Activated CD4-positive, alpha-beta T cell treated with anti-CD3 and anti-CD28 coated beads for 36 hours (primary cell): ENCODE measurements around the gene FHIT. TPM values are rescaled to one million over a fixed set of nuclear protein-coding genes. Genes with fewer than 3 reads are reported as not detected.

Experiments
- ATAC-seq: fragments of 200-7000 bp; cut with Tn5 transposase; one replicate; pipeline ENCODE4 v1.10.0; 2021; ENCODE audit warnings: mild to moderate bottlenecking, moderate library complexity
- CTCF ChIA-PET: fragments of 350-600 bp; sonication (Branson Sonifier 250); formaldehyde crosslinking; loops from one replicate; lab custom pipeline; 2021; ENCODE audit warnings: antibody characterized with exemption; lab: Charles Lee
- POLR2A ChIA-PET: fragments of 350-600 bp; sonication (Branson Sonifier 250); formaldehyde crosslinking; loops from one replicate; lab custom pipeline; 2021; ENCODE audit warnings: antibody characterized with exemption, inconsistent platforms; lab: Charles Lee
- DNase-seq: peaks from one replicate; pipeline ENCODE4 v3.0.0-alpha.2; 2020
- H3K27ac Mint-ChIP-seq: one replicate; pipeline ENCODE4 v1.8.0; 2021; ENCODE audit warnings: mixed read lengths
- H3K27me3 Mint-ChIP-seq: one replicate; pipeline ENCODE4 v1.8.0; 2021; ENCODE audit warnings: mixed read lengths
- H3K36me3 Mint-ChIP-seq: one replicate; pipeline ENCODE4 v1.8.0; 2021; ENCODE audit warnings: low read depth, mixed read lengths
- H3K4me1 Mint-ChIP-seq: one replicate; pipeline ENCODE4 v1.8.0; 2021; ENCODE audit warnings: mixed read lengths
- H3K4me3 Mint-ChIP-seq: one replicate; pipeline ENCODE4 v1.8.0; 2021; ENCODE audit warnings: mild to moderate bottlenecking, moderate library complexity, mixed read lengths
- H3K9me3 Mint-ChIP-seq: one replicate; pipeline ENCODE4 v1.8.0; 2021; ENCODE audit warnings: low read depth, mixed read lengths
- intact Hi-C, 2 experiments: fragments of 100-400 bp; cut with DNase I in 1 of 2; cut with micrococcal nuclease in 1 of 2; formaldehyde crosslinking; loops; one replicate each; pipeline versions ENCODE4 v1.14.2 to v1.15.1; 2022 to 2024; cut with DNase I, micrococcal nuclease
- total RNA-seq, 2 experiments: library from RNA; stranded (reverse); gene quantifications; one replicate each; pipeline ENCODE4 v1.2.3, GENCODE V29; 2021

Gene FHIT
- total RNA-seq, 2 experiments from 2014 or later, result 10.2 to 13.1 TPM

- intact Hi-C loops, result no loop called here
- POLR2A ChIA-PET, result no interaction called here
- Mint-ChIP-seq H3K27ac (no peak overlapping the region), H3K9me3 (no peaks in the 10 kb centered on the region), H3K4me3 (no peak overlapping the region), H3K36me3 (no peaks in the 10 kb centered on the region), H3K27me3 (no peaks in the 10 kb centered on the region), H3K4me1 (peaks cover 2% of the 10 kb centered on the region)
- DNase-seq, result no peak
- no peak for ATAC-seq
- CTCF ChIA-PET, result interaction anchor here (0.6 to 1.4 kb wide), 4 partner anchors 9 to 364 kb away, joined by 3 to 4 read pairs (median 3); no protein-coding TSS in a partner anchor
These were observed 1093.2 kb downstream of the FHIT start for GRCh38 chr3:60158035-60158434.

- no peaks in the 10 kb centered on the region for H3K36me3 Mint-ChIP-seq
- no peak overlapping the region for H3K27ac Mint-ChIP-seq
- no peaks in the 10 kb centered on the region for H3K4me1 Mint-ChIP-seq
- CTCF ChIA-PET, result interaction anchor here (0.7 kb wide), 1 partner anchor 17 kb away, joined by 3 read pairs; no protein-coding TSS in a partner anchor
- POLR2A ChIA-PET, result no interaction called here
- DNase-seq (no peak), ATAC-seq (no peak)
- no peaks in the 10 kb centered on the region for H3K27me3 Mint-ChIP-seq
- intact Hi-C loops, result no loop called here
- H3K4me3 Mint-ChIP-seq, result no peak overlapping the region
- H3K9me3 Mint-ChIP-seq, result no peaks in the 10 kb centered on the region
These were observed 1097.2 kb downstream of the FHIT start for GRCh38 chr3:60154011-60154410.

- Mint-ChIP-seq H3K9me3 (no peaks in the 10 kb centered on the region), H3K27ac (no peak overlapping the region), H3K27me3 (no peaks in the 10 kb centered on the region), H3K4me3 (no peak overlapping the region), H3K4me1 (no peaks in the 10 kb centered on the region), H3K36me3 (no peaks in the 10 kb centered on the region)
- no peak for ATAC-seq
- no peak for DNase-seq
- intact Hi-C loops, result no loop called here
- ChIA-PET POLR2A (no interaction called here), CTCF (interaction anchor here (0.6 kb wide), 2 partner anchors 1568 to 1806 kb away, joined by 3 read pairs; no protein-coding TSS in a partner anchor)
These were observed 1097.8 kb downstream of the FHIT start for GRCh38 chr3:60153221-60153999.

- Mint-ChIP-seq H3K36me3 (no peaks in the 10 kb centered on the region), H3K4me1 (peaks cover 7% of the 10 kb centered on the region), H3K27me3 (no peaks in the 10 kb centered on the region), H3K27ac (no peak overlapping the region), H3K9me3 (no peaks in the 10 kb centered on the region), H3K4me3 (no peak overlapping the region)
- ATAC-seq, result no peak
- CTCF ChIA-PET, result interaction anchor here (1.4 kb wide), 1 partner anchor 8 kb away, joined by 3 read pairs; no protein-coding TSS in a partner anchor
- intact Hi-C loops, result no loop called here
- POLR2A ChIA-PET, result no interaction called here
- DNase-seq, result no peak
These were observed 1101.8 kb downstream of the FHIT start for GRCh38 chr3:60149501-60149900.

GRCh38 chr3:60147249-60147950 is 1103.9 kb downstream of the FHIT start:
- Mint-ChIP-seq H3K27ac (no peak overlapping the region), H3K27me3 (no peaks in the 10 kb centered on the region), H3K4me1 (peaks cover 7% of the 10 kb centered on the region), H3K9me3 (no peaks in the 10 kb centered on the region), H3K36me3 (no peaks in the 10 kb centered on the region), H3K4me3 (no peak overlapping the region)
- peak; percentile 57 for ATAC-seq
- ChIA-PET POLR2A (interaction anchor here (0.6 kb wide), 1 partner anchor 854 kb away, joined by 6 read pairs; no protein-coding TSS in a partner anchor), CTCF (no interaction called here)
- DNase-seq, result peak; percentile 37
- intact Hi-C loops, result no loop called here

GRCh38 chr3:60146121-60146520 is 1105.1 kb downstream of the FHIT start:
- Mint-ChIP-seq H3K27ac (no peak overlapping the region), H3K9me3 (no peaks in the 10 kb centered on the region), H3K4me3 (no peak overlapping the region), H3K27me3 (no peaks in the 10 kb centered on the region), H3K36me3 (no peaks in the 10 kb centered on the region), H3K4me1 (peaks cover 7% of the 10 kb centered on the region)
- POLR2A ChIA-PET, result interaction anchor here (0.6 kb wide), 1 partner anchor 122 kb away, joined by 3 read pairs; no protein-coding TSS in a partner anchor
- DNase-seq (no peak), ATAC-seq (no peak)
- CTCF ChIA-PET, result interaction anchor here (0.6 kb wide), 1 partner anchor 1675 kb away, joined by 4 read pairs; no protein-coding TSS in a partner anchor
- intact Hi-C loops, result no loop called here

GRCh38 chr3:60144071-60144470 is 1107.2 kb downstream of the FHIT start:
- DNase-seq (no peak), ATAC-seq (no peak)
- ChIA-PET CTCF (no interaction called here), POLR2A (interaction anchor here (0.7 kb wide), 1 partner anchor 48 kb away, joined by 4 read pairs; no protein-coding TSS in a partner anchor)
- H3K9me3 Mint-ChIP-seq, result peaks cover 2% of the 10 kb centered on the region
- no peaks in the 10 kb centered on the region for H3K36me3 Mint-ChIP-seq
- intact Hi-C loops, result no loop called here
- H3K4me3 Mint-ChIP-seq, result no peak overlapping the region
- no peak overlapping the region for H3K27ac Mint-ChIP-seq
- peaks cover 7% of the 10 kb centered on the region for H3K4me1 Mint-ChIP-seq
- no peaks in the 10 kb centered on the region for H3K27me3 Mint-ChIP-seq

GRCh38 chr3:60142009-60142408 is 1109.2 kb downstream of the FHIT start:
- ChIA-PET CTCF (no interaction called here), POLR2A (no interaction called here)

GRCh38 chr3:60140160-60140559 is 1111.1 kb downstream of the FHIT start:
- H3K27ac Mint-ChIP-seq, result no peak overlapping the region
- no peak overlapping the region for H3K4me3 Mint-ChIP-seq
- DNase-seq (peak; percentile 11), ATAC-seq (peak; percentile 30)
- POLR2A ChIA-PET, result no interaction called here
- intact Hi-C loops, result no loop called here
- H3K4me1 Mint-ChIP-seq, result no peaks in the 10 kb centered on the region
- no peaks in the 10 kb centered on the region for H3K27me3 Mint-ChIP-seq
- CTCF ChIA-PET, result interaction anchor here (0.7 kb wide), 1 partner anchor 1392 kb away, joined by 3 read pairs; no protein-coding TSS in a partner anchor
- no peaks in the 10 kb centered on the region for H3K36me3 Mint-ChIP-seq
- H3K9me3 Mint-ChIP-seq, result peaks cover 2% of the 10 kb centered on the region

More at GRCh38 chr3:60142009-60142408, 1109.2 kb downstream of the FHIT start:
- H3K36me3 Mint-ChIP-seq, result no peaks in the 10 kb centered on the region
- peaks cover 2% of the 10 kb centered on the region for H3K9me3 Mint-ChIP-seq
- intact Hi-C loops, result no loop called here
- H3K27ac Mint-ChIP-seq, result no peak overlapping the region
- H3K4me3 Mint-ChIP-seq, result no peak overlapping the region
- DNase-seq, result no peak
- ATAC-seq, result no peak
- H3K27me3 Mint-ChIP-seq, result no peaks in the 10 kb centered on the region
- H3K4me1 Mint-ChIP-seq, result peaks cover 2% of the 10 kb centered on the region

- Mint-ChIP-seq H3K4me3 (no peak overlapping the region), H3K4me1 (peaks cover 9% of the 10 kb centered on the region), H3K36me3 (no peaks in the 10 kb centered on the region), H3K9me3 (peaks cover 2% of the 10 kb centered on the region), H3K27me3 (no peaks in the 10 kb centered on the region), H3K27ac (no peak overlapping the region)
- no peak for ATAC-seq
- ChIA-PET CTCF (no interaction called here), POLR2A (no interaction called here)
- intact Hi-C loops, result no loop called here
- no peak for DNase-seq
These were observed 1114.7 kb downstream of the FHIT start for GRCh38 chr3:60136601-60137000.

- Mint-ChIP-seq H3K9me3 (peaks cover 2% of the 10 kb centered on the region), H3K4me1 (peaks cover 11% of the 10 kb centered on the region), H3K27me3 (no peaks in the 10 kb centered on the region), H3K36me3 (no peaks in the 10 kb centered on the region), H3K4me3 (no peak overlapping the region), H3K27ac (no peak overlapping the region)
- DNase-seq, result no peak
- CTCF ChIA-PET, result no interaction called here
- ATAC-seq, result no peak
- intact Hi-C loops, result no loop called here
- POLR2A ChIA-PET, result no interaction called here
These were observed 1115.8 kb downstream of the FHIT start for GRCh38 chr3:60135474-60135873.
